ENCODE results near the gene EPS8L2. TPM values are rescaled to one million over a fixed set of nuclear protein-coding genes. Genes with fewer than 3 reads are reported as not detected.

Gene EPS8L2
- total RNA-seq, 4 donors from 2014 or later: 5.6 to 31.6 (median 24.9) TPM

DNA sequence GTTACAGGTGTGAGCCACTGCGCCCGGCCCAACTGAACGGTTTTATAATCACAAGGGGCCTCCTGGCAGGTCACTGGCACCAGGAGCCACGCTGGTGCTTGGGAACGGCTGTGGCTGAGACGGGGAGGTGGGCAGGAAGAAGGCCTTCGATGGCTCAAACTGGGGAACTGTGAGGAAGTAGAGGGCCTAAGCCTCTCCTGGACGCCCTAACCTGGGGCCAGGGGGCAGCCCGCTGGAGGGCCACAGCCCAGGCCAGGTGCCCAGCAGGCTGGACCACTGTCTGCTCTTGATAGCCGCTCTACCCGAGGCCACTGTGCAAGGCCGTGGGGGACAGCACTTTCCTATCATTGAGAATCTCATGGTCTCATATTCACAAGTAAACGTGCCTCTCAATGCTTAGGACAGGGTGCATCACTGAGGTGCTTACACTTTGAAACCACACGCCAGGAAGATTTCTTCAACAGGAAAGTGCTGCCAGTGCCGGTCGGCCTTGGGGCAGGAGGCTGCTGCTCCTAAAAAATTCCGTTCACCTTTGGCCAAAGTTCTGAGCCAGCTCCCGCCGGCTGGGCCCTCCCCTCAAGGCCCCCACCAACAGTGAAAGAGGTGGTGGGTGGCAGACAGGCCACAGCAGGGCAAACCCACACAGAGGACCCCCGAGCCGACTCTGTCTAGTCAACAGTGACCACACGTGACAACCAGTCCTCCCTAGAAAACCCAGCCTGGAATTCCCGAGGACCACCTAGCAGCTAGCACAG lies 64.0 kb downstream of the EPS8L2 start:
- DNase-seq (ENCODE audit: extremely low spot score): no peak
- intact Hi-C loops (cut with DNase I): no loop called here

DNA sequence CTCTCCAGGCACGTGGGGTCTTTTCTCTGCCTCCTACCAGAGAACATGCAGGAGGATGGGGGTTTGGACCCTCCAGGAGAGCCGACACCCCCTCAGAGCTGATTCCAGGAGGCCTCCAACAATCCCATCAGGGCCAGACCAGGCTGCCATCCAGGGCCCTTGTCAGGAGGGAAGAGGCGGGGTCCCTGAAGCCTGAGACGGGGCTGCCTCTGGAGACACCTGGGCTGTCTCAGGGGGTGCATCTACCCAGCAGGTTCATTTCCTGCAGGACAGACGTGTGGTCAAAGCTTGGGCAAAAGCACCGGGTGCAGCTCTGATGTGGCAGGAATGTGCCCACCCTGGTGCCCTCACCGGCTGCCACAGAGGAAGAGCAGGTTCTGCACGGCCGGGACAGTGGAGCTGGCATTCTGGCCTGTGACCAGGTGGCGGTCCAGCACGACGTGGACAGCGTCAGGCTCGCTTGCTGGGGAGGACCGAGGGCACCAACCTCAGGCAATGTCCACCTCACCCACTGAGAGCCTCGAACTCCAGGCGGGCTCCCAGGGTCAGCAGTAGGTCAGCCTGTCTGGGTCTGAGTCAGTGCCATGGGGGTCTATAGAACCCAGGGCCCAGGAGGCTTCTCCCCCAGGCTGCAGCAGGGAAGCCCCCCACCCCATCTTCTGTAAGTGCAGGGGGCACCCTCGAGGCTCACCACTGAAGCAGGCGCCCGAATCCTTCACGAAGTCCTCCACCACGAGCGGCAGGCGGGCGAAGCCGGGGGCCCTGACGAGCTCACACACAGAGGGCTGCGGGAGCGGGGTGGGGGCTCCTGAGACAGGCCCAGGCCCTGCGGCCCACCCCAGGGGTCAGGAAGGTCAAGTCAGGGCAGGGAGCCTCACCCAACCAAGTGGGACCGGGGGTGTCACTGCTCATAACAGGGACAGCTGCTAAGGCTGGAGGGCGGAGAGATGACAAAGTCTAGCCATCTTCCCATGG lies 64.9 kb downstream of the EPS8L2 start:
- no peak for DNase-seq (ENCODE audit: extremely low spot score)
- 91% methylated on average over 13 of the region's 32 CpGs for WGBS
- Histone ChIP-seq H3K4me3 (no peak overlapping the region), H3K27me3 (no peaks in the 10 kb centered on the region), H3K9me3 (no peaks in the 10 kb centered on the region), H3K36me3 (peaks cover 18 to 79% (median 73%) of the 10 kb centered on the region in 4 donors), H3K4me1 (peaks cover 11 to 42% (median 31%) of the 10 kb centered on the region in 4 donors), H3K27ac (replicated peaks in 1 of 4) (no peak overlapping the region)
- intact Hi-C loops (cut with DNase I): no loop called here
- no peak for TF ChIP-seq POLR2A (IDR thresholded peaks at IDR 0.05; ENCODE audit: low read depth)
- no peak for TF ChIP-seq EP300 (IDR thresholded peaks at IDR 0.05)
- no peak for TF ChIP-seq POLR2AphosphoS5 (IDR thresholded peaks at IDR 0.05)
- TF ChIP-seq, protein P1, sequence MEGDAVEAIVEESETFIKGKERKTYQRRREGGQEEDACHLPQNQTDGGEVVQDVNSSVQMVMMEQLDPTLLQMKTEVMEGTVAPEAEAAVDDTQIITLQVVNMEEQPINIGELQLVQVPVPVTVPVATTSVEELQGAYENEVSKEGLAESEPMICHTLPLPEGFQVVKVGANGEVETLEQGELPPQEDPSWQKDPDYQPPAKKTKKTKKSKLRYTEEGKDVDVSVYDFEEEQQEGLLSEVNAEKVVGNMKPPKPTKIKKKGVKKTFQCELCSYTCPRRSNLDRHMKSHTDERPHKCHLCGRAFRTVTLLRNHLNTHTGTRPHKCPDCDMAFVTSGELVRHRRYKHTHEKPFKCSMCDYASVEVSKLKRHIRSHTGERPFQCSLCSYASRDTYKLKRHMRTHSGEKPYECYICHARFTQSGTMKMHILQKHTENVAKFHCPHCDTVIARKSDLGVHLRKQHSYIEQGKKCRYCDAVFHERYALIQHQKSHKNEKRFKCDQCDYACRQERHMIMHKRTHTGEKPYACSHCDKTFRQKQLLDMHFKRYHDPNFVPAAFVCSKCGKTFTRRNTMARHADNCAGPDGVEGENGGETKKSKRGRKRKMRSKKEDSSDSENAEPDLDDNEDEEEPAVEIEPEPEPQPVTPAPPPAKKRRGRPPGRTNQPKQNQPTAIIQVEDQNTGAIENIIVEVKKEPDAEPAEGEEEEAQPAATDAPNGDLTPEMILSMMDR (IDR thresholded peaks at IDR 0.05): no peak

More for the DNA sequence above, 64.0 kb downstream of the EPS8L2 start:
- Histone ChIP-seq H3K27ac (replicated peaks in 1 of 4) (no peak overlapping the region), H3K4me1 (peaks cover 3 to 40% (median 23%) of the 10 kb centered on the region in 4 donors), H3K4me3 (no peak overlapping the region), H3K36me3 (peaks cover 21 to 88% (median 80%) of the 10 kb centered on the region in 4 donors), H3K9me3 (no peaks in the 10 kb centered on the region), H3K27me3 (no peaks in the 10 kb centered on the region)
- WGBS: 88% methylated on average over 15 of the region's 23 CpGs
- TF ChIP-seq EP300 (IDR thresholded peaks at IDR 0.05) (no peak), POLR2A (IDR thresholded peaks at IDR 0.05; ENCODE audit: low read depth) (no peak), POLR2AphosphoS5 (IDR thresholded peaks at IDR 0.05) (no peak)
- TF ChIP-seq, protein P1 (IDR thresholded peaks at IDR 0.05): no peak

DNA sequence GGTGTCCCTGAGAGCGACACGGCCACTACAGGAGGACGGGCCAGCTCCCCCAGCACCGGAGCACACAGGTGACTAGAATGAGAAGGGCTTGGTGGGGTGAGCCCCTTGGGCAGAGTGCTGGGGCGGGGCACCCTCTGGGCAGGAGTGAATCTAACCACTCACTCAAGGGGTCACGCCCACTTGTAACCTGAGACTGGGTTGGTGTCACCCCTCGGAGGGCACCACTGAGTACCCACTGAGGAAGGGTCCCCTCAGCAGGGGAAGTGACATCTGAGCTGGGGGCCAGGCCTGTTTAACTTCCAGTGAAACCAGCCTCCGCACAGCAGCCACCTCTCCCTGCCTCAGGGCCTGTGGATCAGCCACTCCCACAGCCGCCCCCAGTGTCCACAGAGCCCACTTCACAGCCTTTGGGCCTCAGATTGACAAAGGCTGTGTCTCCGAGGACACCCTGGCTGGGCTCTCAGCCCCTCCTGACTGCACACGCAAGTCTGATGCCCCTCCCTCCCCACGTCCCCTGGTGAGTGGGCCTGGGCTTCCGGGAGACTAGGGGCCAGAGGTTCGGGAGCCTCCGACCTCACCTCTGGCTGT lies 65.7 kb downstream of the EPS8L2 start:
- Histone ChIP-seq H3K4me1 (peaks cover 19 to 50% (median 39%) of the 10 kb centered on the region in 4 donors), H3K36me3 (peaks cover 14 to 71% (median 65%) of the 10 kb centered on the region in 4 donors), H3K4me3 (no peak overlapping the region), H3K27ac (replicated peaks in 1 of 4) (peak overlapping the region in 1 of 4 donors; percentile 14), H3K27me3 (no peaks in the 10 kb centered on the region), H3K9me3 (no peaks in the 10 kb centered on the region)
- no peak for TF ChIP-seq POLR2AphosphoS5 (IDR thresholded peaks at IDR 0.05)
- DNase-seq (ENCODE audit: extremely low spot score): no peak
- intact Hi-C loops (cut with DNase I): no loop called here
- 73% methylated on average over 12 of the region's 15 CpGs for WGBS

DNA sequence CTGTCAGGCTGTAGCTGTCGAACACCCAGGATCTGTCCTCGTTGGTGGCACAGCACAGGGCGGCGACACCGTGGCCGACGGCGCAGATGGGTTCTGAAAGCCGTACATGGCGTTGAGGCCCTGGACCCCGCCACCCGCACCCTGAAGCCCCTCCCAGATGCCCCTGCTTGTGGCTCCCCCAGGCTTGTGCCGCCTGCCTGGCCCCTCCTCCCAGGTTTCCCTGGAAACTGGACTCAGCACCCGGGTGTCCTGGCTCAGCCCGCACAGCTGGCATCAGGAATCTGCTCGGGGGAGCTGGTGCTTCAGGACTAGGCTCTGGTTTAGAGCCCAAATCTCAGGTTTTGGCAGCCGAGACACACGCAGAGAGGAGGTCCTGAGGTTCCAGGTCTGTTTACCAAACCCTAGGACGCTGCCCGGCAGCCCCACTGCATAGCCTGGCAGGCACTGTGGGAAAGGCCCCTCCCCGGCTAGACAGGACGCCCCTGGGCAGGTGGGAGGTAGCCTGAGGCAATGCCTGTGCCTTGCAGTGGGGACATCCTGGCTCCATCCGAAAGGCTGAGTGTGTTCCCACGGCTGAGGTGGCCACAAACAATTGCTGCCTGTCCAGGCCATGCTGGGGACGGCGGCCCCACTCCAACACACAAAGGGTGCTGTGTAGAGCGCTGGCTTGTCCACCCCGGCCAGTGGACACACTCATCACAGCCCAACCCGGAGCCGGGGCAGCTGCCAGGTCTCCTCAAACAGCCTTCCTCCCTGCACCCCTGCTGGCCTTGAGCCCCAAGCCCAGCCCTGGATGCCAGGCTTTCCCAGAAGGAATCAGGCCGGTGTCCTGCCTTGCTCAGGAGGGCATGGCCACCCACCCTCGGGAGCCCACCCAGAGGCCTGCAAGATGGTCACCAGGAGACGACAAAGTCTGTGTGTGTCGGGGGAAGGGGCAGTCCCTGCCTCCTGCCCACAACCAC lies 66.7 kb downstream of the EPS8L2 start:
- peak overlapping the region in 1 of 4 donors; percentile 57 for H3K27ac ChIP-seq (replicated peaks in 1 of 4)
- H3K27me3 ChIP-seq: no peaks in the 10 kb centered on the region
- intact Hi-C loops (cut with DNase I): no loop called here
- no peak overlapping the region for H3K4me3 ChIP-seq
- no peaks in the 10 kb centered on the region for H3K9me3 ChIP-seq
- H3K4me1 ChIP-seq: peaks cover 19 to 54% (median 41%) of the 10 kb centered on the region in 4 donors
- TF ChIP-seq, protein P1 (IDR thresholded peaks at IDR 0.05): no peak
- 84% methylated on average over 16 of the region's 34 CpGs for WGBS
- peaks cover 14 to 63% (median 57%) of the 10 kb centered on the region in 4 donors for H3K36me3 ChIP-seq
- DNase-seq (ENCODE audit: extremely low spot score): no peak
